CD14-positive monocyte (primary cell): ENCODE measurements around the gene TRIM43B. TPM values are rescaled to one million over a fixed set of nuclear protein-coding genes. Genes with fewer than 3 reads are reported as not detected.
"Not testable (repeated sequence)": the region's sequence is repeated elsewhere in the genome, so short reads cannot be mapped to it uniquely, and the experiment has no call there.

Source experiments
- DNase-seq, 3 donors: peaks; one replicate each; pipeline ENCODE4 v3.0.0-alpha.2; 2011 to 2022
- H2AFZ ChIP-seq: 2 replicates; pipeline ENCODE4 v1.6.0; 2012; ENCODE audit warnings: mild to moderate bottlenecking, low read depth, low read length, inconsistent platforms; ENCODE audit not compliant: insufficient read depth, poor library complexity, severe bottlenecking
- H3K27ac ChIP-seq, 2 donors: 1 replicate in 1 of 2; 2 replicates in 1 of 2; pipeline ENCODE4 v1.5.1; 2012 to 2013; ENCODE audit warnings: low read length in 2 of 2, control low read depth in 1 of 2, inconsistent platforms in 1 of 2, low read depth in 1 of 2, mild to moderate bottlenecking in 1 of 2
- H3K27me3 ChIP-seq, 2 donors: one replicate each; pipeline versions ENCODE4 v1.6.0 to v1.6.1; 2011 to 2013; ENCODE audit warnings: low read length in 2 of 2; ENCODE audit not compliant: control insufficient read depth in 2 of 2, insufficient read depth in 2 of 2
- H3K36me3 ChIP-seq, 2 donors: replicated peaks in 1 of 2; 1 replicate in 1 of 2; 2 replicates in 1 of 2; pipeline versions ENCODE4 v1.5.1 to v1.6.1; 2012 to 2013; ENCODE audit warnings: low read length in 2 of 2, control low read depth in 1 of 2, inconsistent platforms in 1 of 2, mild to moderate bottlenecking in 1 of 2; ENCODE audit not compliant: insufficient read depth in 2 of 2, control insufficient read depth in 1 of 2
- H3K4me1 ChIP-seq, 2 donors: 1 replicate in 1 of 2; 2 replicates in 1 of 2; pipeline versions ENCODE4 v1.5.1 to v1.6.1; 2012 to 2013; ENCODE audit warnings: low read length in 2 of 2, control low read depth in 1 of 2, inconsistent platforms in 1 of 2, mild to moderate bottlenecking in 1 of 2, moderate library complexity in 1 of 2; ENCODE audit not compliant: insufficient read depth in 2 of 2, control insufficient read depth in 1 of 2
- H3K4me2 ChIP-seq: replicated peaks from 2 replicates; pipeline ENCODE3; 2012; ENCODE audit warnings: low read length, moderate library complexity, mild to moderate bottlenecking; ENCODE audit not compliant: poor library complexity, severe bottlenecking; ENCODE audit errors: extremely low read depth
- H3K4me3 ChIP-seq, 3 experiments: fragments of 200-600 bp in 1 of 3; sonication (generic) in 1 of 3; replicated peaks in 1 of 3; 1 replicate in 2 of 3; 2 replicates in 1 of 3; pipeline ENCODE4 v1.5.1; 2011 to 2013; ENCODE audit warnings: low read length in 3 of 3, mild to moderate bottlenecking in 3 of 3, control low read depth in 2 of 3, low read depth in 2 of 3, inconsistent platforms in 1 of 3, moderate library complexity in 1 of 3
- H3K79me2 ChIP-seq: 2 replicates; pipeline ENCODE4 v1.6.0; 2012; ENCODE audit warnings: mild to moderate bottlenecking, control low read depth, inconsistent platforms, low read length, moderate library complexity; ENCODE audit not compliant: insufficient read depth
- H3K9ac ChIP-seq: 2 replicates; pipeline ENCODE4 v1.6.0; 2017; ENCODE audit warnings: low read length, mild to moderate bottlenecking; ENCODE audit not compliant: insufficient read depth, poor library complexity, severe bottlenecking
- H3K9me3 ChIP-seq, 2 donors: replicated peaks in 1 of 2; 1 replicate in 1 of 2; 2 replicates in 1 of 2; pipeline versions ENCODE4 v1.5.1 to v1.6.1; 2012 to 2013; ENCODE audit warnings: low read length in 2 of 2, control low read depth in 1 of 2; ENCODE audit not compliant: control insufficient read depth in 1 of 2, insufficient read depth in 1 of 2
- H4K20me1 ChIP-seq: 2 replicates; pipeline ENCODE4 v1.6.0; 2012; ENCODE audit warnings: mild to moderate bottlenecking, low read length, control low read depth, moderate library complexity; ENCODE audit not compliant: insufficient read depth
- H3K27ac Mint-ChIP-seq, 7 donors: one replicate each; pipeline ENCODE4 v1.8.0; 2020; ENCODE audit warnings: mild to moderate bottlenecking in 7 of 7, mixed read lengths in 7 of 7, moderate library complexity in 6 of 7, inconsistent platforms in 2 of 7
- H3K27me3 Mint-ChIP-seq, 3 donors: one replicate each; pipeline ENCODE4 v1.8.0; 2021 to 2022; ENCODE audit warnings: low read depth in 3 of 3, mild to moderate bottlenecking in 3 of 3, mixed read lengths in 3 of 3, moderate library complexity in 3 of 3, inconsistent platforms in 1 of 3
- H3K36me3 Mint-ChIP-seq, 2 donors: one replicate each; pipeline ENCODE4 v1.8.0; 2020; ENCODE audit warnings: mixed read lengths in 2 of 2, inconsistent platforms in 1 of 2, mild to moderate bottlenecking in 1 of 2
- H3K4me1 Mint-ChIP-seq: one replicate; pipeline ENCODE4 v1.8.0; 2020; ENCODE audit warnings: mild to moderate bottlenecking, mixed read lengths
- H3K4me3 Mint-ChIP-seq, 2 donors: one replicate each; pipeline ENCODE4 v1.8.0; 2020; ENCODE audit warnings: mild to moderate bottlenecking in 2 of 2, mixed read lengths in 2 of 2, moderate library complexity in 1 of 2
- H3K9me3 Mint-ChIP-seq, 7 donors: one replicate each; pipeline ENCODE4 v1.8.0; 2020 to 2022; ENCODE audit warnings: mixed read lengths in 7 of 7, mild to moderate bottlenecking in 6 of 7, moderate library complexity in 6 of 7, inconsistent platforms in 2 of 7
- CTCF ChIP-seq: fragments of 200-600 bp; IDR thresholded peaks from one replicate; pipeline ENCODE4 v1.8.0; 2022; ENCODE audit warnings: antibody characterized with exemption, mild to moderate bottlenecking
- WGBS: methylation state at CpG from one replicate; pipeline ENCODE4 v1.1.5; 2013; ENCODE audit warnings: missing lambda C conversion rate; ENCODE audit not compliant: insufficient coverage; 5-methylcytosine and 5-hydroxymethylcytosine counted together
- intact Hi-C, 2 donors: fragments of 100-400 bp; cut with micrococcal nuclease; formaldehyde crosslinking; loops; one replicate each; pipeline versions ENCODE4 v1.15.0 to v1.15.1; 2023
- polyA plus RNA-seq, 3 donors: library from polyadenylated mRNA; depleted of rRNA in 1 of 3; unstranded in 2 of 3; stranded (reverse) in 1 of 3; fragments of 300-500 nt in 2 of 3; fragments of >200 nt in 1 of 3; fragmentation: Illumina TruSeq in 2 of 3; gene quantifications; 1 replicate in 2 of 3; 2 replicates in 1 of 3; pipeline ENCODE4 v1.2.3, GENCODE V29; 2012 to 2021

Gene TRIM43B
- polyA plus RNA-seq, 3 donors = not detected

GRCh38 chr2:95514718-95515117 is 30.2 kb upstream of the TRIM43B start:
- TF ChIP-seq CTCF = no peak
- Mint-ChIP-seq H3K27ac (no peak overlapping the region), H3K36me3 (no peaks in the 10 kb centered on the region), H3K9me3 (no peaks in the 10 kb centered on the region), H3K27me3 (peaks cover 3 to 9% (median 3%) of the 10 kb centered on the region in 3 donors), H3K4me3 (no peak overlapping the region), H3K4me1 (no peaks in the 10 kb centered on the region)
- no peak overlapping the region for H3K9ac ChIP-seq
- 90% methylated on average over 5 of the region's 6 CpGs for WGBS
- no peak overlapping the region for H3K4me3 ChIP-seq
- no peaks in the 10 kb centered on the region for H4K20me1 ChIP-seq
- H3K4me1 ChIP-seq = no peaks in the 10 kb centered on the region
- H3K9me3 ChIP-seq = no peaks in the 10 kb centered on the region
- H2AFZ ChIP-seq = no peak overlapping the region
- no peak overlapping the region for H3K27ac ChIP-seq
- intact Hi-C loops = no loop called here
- no peaks in the 10 kb centered on the region for H3K79me2 ChIP-seq
- no peak for DNase-seq
- peaks cover 0 to 4% of the 10 kb centered on the region in 2 donors for H3K27me3 ChIP-seq
- H3K4me2 ChIP-seq = no peak overlapping the region
- no peaks in the 10 kb centered on the region for H3K36me3 ChIP-seq

- H3K4me3 ChIP-seq, H3K27me3 Mint-ChIP-seq, H3K36me3 Mint-ChIP-seq, H2AFZ ChIP-seq, H3K27me3 ChIP-seq, H3K4me1 ChIP-seq, H3K79me2 ChIP-seq, H3K4me3 Mint-ChIP-seq, H3K4me1 Mint-ChIP-seq, H3K9me3 Mint-ChIP-seq, H4K20me1 ChIP-seq, H3K9me3 ChIP-seq, H3K4me2 ChIP-seq, H3K27ac ChIP-seq, H3K27ac Mint-ChIP-seq, H3K9ac ChIP-seq, DNase-seq, H3K36me3 ChIP-seq, intact Hi-C loops: not testable (repeated sequence)
- WGBS = 75% methylated on average over 2 of the region's 8 CpGs
Measured at GRCh38 chr2:95514226-95514625, 29.7 kb upstream of the TRIM43B start.
